Keratinocyte (primary cell): ENCODE data around the gene RAB3IP. TPM values are rescaled to one million over a fixed set of nuclear protein-coding genes. Genes with fewer than 3 reads are reported as not detected.
A peak's percentile ranks its signal among the peaks of the same experiment; 100 is the strongest.

Source experiments
- DNase-seq: peaks from one replicate; pipeline ENCODE4 v3.0.0-alpha.2; 2011; ENCODE audit warnings: low read depth, missing footprints, low spot score
- FAIRE-seq: peaks from 2 replicates; lab custom pipeline; 2011; peaks lifted over from hg19 to GRCh38; lab: Jason Lieb, UNC
- H2AFZ ChIP-seq: 2 replicates; pipeline ENCODE4 v1.6.0; 2012; ENCODE audit warnings: low read length, control low read depth, inconsistent platforms; ENCODE audit not compliant: control insufficient read depth
- H3K27ac ChIP-seq: 2 replicates; pipeline ENCODE4 v1.5.1; 2011; ENCODE audit warnings: low read length; ENCODE audit not compliant: control insufficient read depth, insufficient read depth
- H3K27me3 ChIP-seq: 3 replicates; pipeline ENCODE4 v1.6.0; 2011; ENCODE audit warnings: low read length; ENCODE audit not compliant: control insufficient read depth, insufficient read depth; ENCODE audit errors: extremely low read depth
- H3K36me3 ChIP-seq, 2 experiments: 2 replicates in 1 of 2; 3 replicates in 1 of 2; pipeline ENCODE4 v1.5.1; 2011; ENCODE audit warnings: low read length in 2 of 2, mild to moderate bottlenecking in 1 of 2; ENCODE audit not compliant: control insufficient read depth in 2 of 2, insufficient read depth in 2 of 2; ENCODE audit errors: extremely low read depth in 1 of 2
- H3K4me1 ChIP-seq: 3 replicates; pipeline ENCODE4 v1.5.1; 2011; ENCODE audit warnings: low read length; ENCODE audit not compliant: control insufficient read depth, insufficient read depth; ENCODE audit errors: extremely low read depth
- H3K4me2 ChIP-seq: 3 replicates; pipeline ENCODE4 v1.6.0; 2011; ENCODE audit warnings: low read depth, low read length; ENCODE audit not compliant: control insufficient read depth, insufficient read depth; ENCODE audit errors: extremely low read depth
- H3K4me3 ChIP-seq, 3 experiments: fragments of 200-600 bp in 1 of 3; sonication (generic) in 1 of 3; 2 replicates in 2 of 3; 3 replicates in 1 of 3; pipeline ENCODE4 v1.5.1; 2011 to 2016; ENCODE audit warnings: low read length in 3 of 3, mild to moderate bottlenecking in 3 of 3, control low read depth in 2 of 3, inconsistent platforms in 1 of 3, low read depth in 1 of 3, mixed read lengths in 1 of 3, mixed run types in 1 of 3, moderate library complexity in 1 of 3; ENCODE audit not compliant: control insufficient read depth in 2 of 3, insufficient read depth in 2 of 3; ENCODE audit errors: extremely low read depth in 1 of 3
- H3K79me2 ChIP-seq: 2 replicates; pipeline ENCODE4 v1.6.0; 2012; ENCODE audit warnings: low read length; ENCODE audit not compliant: control insufficient read depth, insufficient read depth
- H3K9ac ChIP-seq: 3 replicates; pipeline ENCODE4 v1.6.0; 2011; ENCODE audit warnings: low read length; ENCODE audit not compliant: control insufficient read depth, insufficient read depth; ENCODE audit errors: extremely low read depth
- H3K9me1 ChIP-seq: 3 replicates; pipeline ENCODE4 v1.6.0; 2011; ENCODE audit warnings: low read length; ENCODE audit not compliant: control insufficient read depth, insufficient read depth; ENCODE audit errors: extremely low read depth
- H3K9me3 ChIP-seq: 2 replicates; pipeline ENCODE4 v1.5.1; 2012; ENCODE audit warnings: low read depth, low read length; ENCODE audit not compliant: control insufficient read depth
- H4K20me1 ChIP-seq: 3 replicates; pipeline ENCODE4 v1.6.0; 2011; ENCODE audit warnings: low read length; ENCODE audit not compliant: control insufficient read depth, insufficient read depth; ENCODE audit errors: extremely low read depth
- CTCF ChIP-seq, 3 experiments: IDR thresholded peaks in 1 of 3; conservative IDR thresholded peaks in 1 of 3; optimal IDR thresholded peaks in 1 of 3; 2 replicates in 2 of 3; 3 replicates in 1 of 3; pipeline versions ENCODE3 to v1.5.1; 2011; ENCODE audit warnings: low read length in 3 of 3, mild to moderate bottlenecking in 3 of 3, moderate library complexity in 2 of 3, control low read depth in 1 of 3, inconsistent platforms in 1 of 3; ENCODE audit not compliant: insufficient read depth in 2 of 3; ENCODE audit errors: extremely low read depth in 1 of 3
- EZH2 ChIP-seq: IDR thresholded peaks from one replicate; pipeline ENCODE4 v1.6.1; 2012; ENCODE audit warnings: inconsistent platforms, mild to moderate bottlenecking, low read length, moderate library complexity
- dilution Hi-C: fragments of 300-500 bp; cut with MboI; formaldehyde crosslinking; loops from one replicate; pipeline ENCODE4 v1.7.0; 2020; ENCODE audit warnings: low sequenced_read_pairs; ENCODE audit not compliant: extremely low pct_ligation_motif_present
- polyA plus RNA-seq, 5 experiments: library from polyadenylated mRNA; depleted of rRNA in 3 of 5; stranded (reverse) in 3 of 5; stranded (forward) in 1 of 5; unstranded in 1 of 5; fragments of >200 nt; gene quantifications; 1 replicate in 1 of 5; 2 replicates in 3 of 5; 3 replicates in 1 of 5; pipeline versions ENCODE4 v1.2.1 to v1.2.3, GENCODE V29; 2011 to 2012; ENCODE audit warnings: missing spikeins in 2 of 5, low read depth in 1 of 5, low replicate concordance in 1 of 5

Gene RAB3IP
- polyA plus RNA-seq, 1 donor (not counting 4 experiments of a cell fraction or from before 2014, with no cell fraction given) = 30.6 TPM

- no peak for FAIRE-seq
- Histone ChIP-seq H3K27me3 (no peaks in the 10 kb centered on the region), H3K79me2 (peaks cover 2% of the 10 kb centered on the region), H3K36me3 (no peaks in the 10 kb centered on the region), H3K9me3 (no peaks in the 10 kb centered on the region), H3K4me3 (no peak overlapping the region), H3K4me2 (no peak overlapping the region), H3K4me1 (no peaks in the 10 kb centered on the region), H3K9ac (no peak overlapping the region), H4K20me1 (no peaks in the 10 kb centered on the region), H3K9me1 (no peaks in the 10 kb centered on the region), H2AFZ (no peak overlapping the region), H3K27ac (no peak overlapping the region)
- dilution Hi-C loops = no loop called here
- DNase-seq = no peak
- TF ChIP-seq EZH2 (no peak), CTCF (optimal IDR thresholded peaks at IDR 0.05 in 1 of 3, IDR thresholded peaks at IDR 0.05 in 1 of 3, conservative IDR thresholded peaks at IDR 0.05 in 1 of 3; ENCODE audit: extremely low read depth in 1 of 3, insufficient read depth in 2 of 3, low read length in 3 of 3) (no peak)
Measured at GRCh38 chr12:69751476-69751875, 12.8 kb downstream of the RAB3IP start.

- H3K4me3 ChIP-seq = no peak overlapping the region
- dilution Hi-C loops = no loop called here
- DNase-seq (no peak), FAIRE-seq (peak; percentile 69)
- TF ChIP-seq CTCF (optimal IDR thresholded peaks at IDR 0.05 in 1 of 3, IDR thresholded peaks at IDR 0.05 in 1 of 3, conservative IDR thresholded peaks at IDR 0.05 in 1 of 3; ENCODE audit: extremely low read depth in 1 of 3, insufficient read depth in 2 of 3, low read length in 3 of 3) = no peak
- no peak for TF ChIP-seq EZH2
- H3K27me3 ChIP-seq = no peaks in the 10 kb centered on the region
- no peak overlapping the region for H3K27ac ChIP-seq
- H3K4me1 ChIP-seq = no peaks in the 10 kb centered on the region
- H3K4me2 ChIP-seq = no peak overlapping the region
- peaks cover 0 to 2% of the 10 kb centered on the region in 2 experiments for H3K36me3 ChIP-seq
- H3K9me1 ChIP-seq = no peaks in the 10 kb centered on the region
- H3K9ac ChIP-seq = no peak overlapping the region
- H2AFZ ChIP-seq = no peak overlapping the region
- no peaks in the 10 kb centered on the region for H4K20me1 ChIP-seq
- H3K9me3 ChIP-seq = no peaks in the 10 kb centered on the region
- no peaks in the 10 kb centered on the region for H3K79me2 ChIP-seq
Measured at GRCh38 chr12:69755302-69755701, 16.6 kb downstream of the RAB3IP start.
